CD4-positive, alpha-beta memory T cell (primary cell): ENCODE results near the gene TMEM203. TPM values are rescaled to one million over a fixed set of nuclear protein-coding genes. Genes with fewer than 3 reads are reported as not detected.

Source experiments
- CTCF ChIA-PET: fragments of 350-600 bp; sonication (Branson Sonifier 250); formaldehyde crosslinking; loops from one replicate; lab custom pipeline; 2021; ENCODE audit warnings: inconsistent platforms; ENCODE audit not compliant: partially characterized antibody; lab: Charles Lee
- POLR2A ChIA-PET: fragments of 350-600 bp; sonication (Branson Sonifier 250); formaldehyde crosslinking; loops from one replicate; lab custom pipeline; 2021; ENCODE audit not compliant: partially characterized antibody; lab: Charles Lee
- DNase-seq, 5 donors: peaks; one replicate each; pipeline versions ENCODE4 v3.0.0 to v3.0.0-alpha.2; 2020 to 2022; ENCODE audit warnings: mixed read lengths in 1 of 5
- H3K27ac ChIP-seq: one replicate; pipeline ENCODE4 v1.7.0; 2013; ENCODE audit warnings: low read depth, low read length
- H3K27me3 ChIP-seq: 2 replicates; pipeline ENCODE4 v1.7.0; 2013; ENCODE audit warnings: mild to moderate bottlenecking, low read length, moderate library complexity; ENCODE audit not compliant: insufficient read depth
- H3K36me3 ChIP-seq: 2 replicates; pipeline ENCODE4 v1.7.0; 2013; ENCODE audit warnings: mild to moderate bottlenecking, low read length, moderate library complexity; ENCODE audit not compliant: insufficient read depth
- H3K4me1 ChIP-seq: 2 replicates; pipeline ENCODE4 v1.7.0; 2013; ENCODE audit warnings: mild to moderate bottlenecking, low read length, moderate library complexity; ENCODE audit not compliant: insufficient read depth
- H3K4me3 ChIP-seq, 2 donors: one replicate each; pipeline ENCODE4 v1.7.0; 2013; ENCODE audit warnings: low read length in 2 of 2, mild to moderate bottlenecking in 1 of 2
- H3K9me3 ChIP-seq, 2 donors: one replicate each; pipeline ENCODE4 v1.7.0; 2013; ENCODE audit warnings: low read length in 2 of 2, control low read depth in 1 of 2; ENCODE audit not compliant: control insufficient read depth in 1 of 2
- H3K27ac Mint-ChIP-seq, 7 donors: one replicate each; pipeline ENCODE4 v1.8.0; 2020 to 2021; ENCODE audit warnings: mixed read lengths in 7 of 7, mild to moderate bottlenecking in 6 of 7, inconsistent platforms in 3 of 7, moderate library complexity in 3 of 7
- H3K27me3 Mint-ChIP-seq, 2 donors: one replicate each; pipeline ENCODE4 v1.8.0; 2020 to 2021; ENCODE audit warnings: mixed read lengths in 2 of 2
- H3K36me3 Mint-ChIP-seq, 2 donors: one replicate each; pipeline ENCODE4 v1.8.0; 2020 to 2021; ENCODE audit warnings: mixed read lengths in 2 of 2, inconsistent platforms in 1 of 2, mild to moderate bottlenecking in 1 of 2
- H3K4me1 Mint-ChIP-seq, 4 donors: one replicate each; pipeline ENCODE4 v1.8.0; 2020 to 2021; ENCODE audit warnings: mixed read lengths in 4 of 4, mild to moderate bottlenecking in 1 of 4
- H3K4me3 Mint-ChIP-seq, 8 donors: one replicate each; pipeline ENCODE4 v1.8.0; 2020 to 2021; ENCODE audit warnings: mixed read lengths in 8 of 8, mild to moderate bottlenecking in 7 of 8, moderate library complexity in 6 of 8, inconsistent platforms in 3 of 8
- H3K9me3 Mint-ChIP-seq, 8 donors: one replicate each; pipeline ENCODE4 v1.8.0; 2020 to 2021; ENCODE audit warnings: mixed read lengths in 8 of 8, mild to moderate bottlenecking in 5 of 8, inconsistent platforms in 3 of 8, moderate library complexity in 1 of 8
- intact Hi-C: fragments of 100-400 bp; cut with micrococcal nuclease; formaldehyde crosslinking; loops from one replicate; pipeline ENCODE4 v1.15.1; 2023
- polyA plus RNA-seq, 2 donors: library from polyadenylated mRNA; unstranded; fragments of 300-500 nt; fragmentation: Illumina TruSeq; gene quantifications; one replicate each; pipeline ENCODE4 v1.2.3, GENCODE V29; 2021
- total RNA-seq, 2 experiments: library from RNA; stranded (reverse); gene quantifications; one replicate each; pipeline ENCODE4 v1.2.3, GENCODE V29; 2021

TMEM203 gene
- total and polyA plus RNA-seq, 4 experiments from 2014 or later, result 39.5 to 170 (median 86.0) TPM

GRCh38 chr9:137199411-137200121, 5.9 kb downstream of the TMEM203 start:
- Mint-ChIP-seq H3K27ac (peak overlapping the region in 1 of 7 donors; percentile 37), H3K9me3 (no peaks in the 10 kb centered on the region), H3K36me3 (peaks cover 0 to 3% of the 10 kb centered on the region in 2 donors), H3K4me1 (peaks cover 9 to 27% (median 20%) of the 10 kb centered on the region in 4 donors), H3K27me3 (no peaks in the 10 kb centered on the region), H3K4me3 (peak overlapping the region in 7 of 8 donors; percentile 62 to 81 (median 77))
- intact Hi-C loops, result loop anchor here (1.0 to 2.0 kb wide), 4 partner anchors 11 to 71 kb away; partner anchors contain the start of genes ANAPC2, SSNA1 and TUBB4B
- Histone ChIP-seq H3K36me3 (no peaks in the 10 kb centered on the region), H3K4me1 (peaks cover 36% of the 10 kb centered on the region), H3K27ac (no peak overlapping the region), H3K27me3 (no peaks in the 10 kb centered on the region), H3K4me3 (no peak overlapping the region), H3K9me3 (no peaks in the 10 kb centered on the region)
- POLR2A ChIA-PET, result interaction anchor here (1.4 to 11.9 kb wide), 2 partner anchors 10 to 70 kb away, joined by 6 to 169 read pairs; partner anchors contain the start of genes ANAPC2 and SSNA1
- CTCF ChIA-PET, result interaction anchor here (3.0 kb wide), 1 partner anchor 10 kb away, joined by 7 read pairs; the partner anchor contains the start of genes ANAPC2 and SSNA1
- no peak for DNase-seq

GRCh38 chr9:137198902-137199283, 6.6 kb downstream of the TMEM203 start:
- no peaks in the 10 kb centered on the region for H3K36me3 ChIP-seq
- no peaks in the 10 kb centered on the region for H3K9me3 ChIP-seq
- H3K4me1 ChIP-seq, result peaks cover 29% of the 10 kb centered on the region
- intact Hi-C loops, result no loop called here
- peaks cover 0 to 3% of the 10 kb centered on the region in 2 donors for H3K36me3 Mint-ChIP-seq
- H3K27me3 ChIP-seq, result no peaks in the 10 kb centered on the region
- H3K9me3 Mint-ChIP-seq, result no peaks in the 10 kb centered on the region
- no peaks in the 10 kb centered on the region for H3K27me3 Mint-ChIP-seq
- H3K4me1 Mint-ChIP-seq, result peaks cover 5 to 21% (median 16%) of the 10 kb centered on the region in 4 donors
- POLR2A ChIA-PET, result interaction anchor here (1.0 to 11.9 kb wide), 3 partner anchors 10 to 69 kb away, joined by 4 to 169 read pairs (median 6); partner anchors contain the start of genes ANAPC2, SSNA1 and TUBB4B
- H3K4me3 ChIP-seq, result no peak overlapping the region
- no peak for DNase-seq
- peak overlapping the region in 5 of 8 donors; percentile 5 to 66 (median 11) for H3K4me3 Mint-ChIP-seq
- CTCF ChIA-PET, result interaction anchor here (3.0 kb wide), 1 partner anchor 10 kb away, joined by 7 read pairs; the partner anchor contains the start of genes ANAPC2 and SSNA1
- H3K27ac Mint-ChIP-seq, result peak overlapping the region in 1 of 7 donors; percentile 63
- H3K27ac ChIP-seq, result no peak overlapping the region

GRCh38 chr9:137198051-137198901, 7.2 kb downstream of the TMEM203 start:
- Mint-ChIP-seq H3K27ac (peak overlapping the region in 1 of 7 donors; percentile 63), H3K36me3 (peaks cover 0 to 3% of the 10 kb centered on the region in 2 donors), H3K4me1 (peaks cover 5 to 19% (median 14%) of the 10 kb centered on the region in 4 donors), H3K9me3 (no peaks in the 10 kb centered on the region), H3K4me3 (peak overlapping the region in 7 of 8 donors; percentile 2 to 66 (median 11)), H3K27me3 (no peaks in the 10 kb centered on the region)
- no peak overlapping the region for H3K4me3 ChIP-seq
- no peak for DNase-seq
- H3K4me1 ChIP-seq, result peaks cover 23% of the 10 kb centered on the region
- ChIA-PET POLR2A (interaction anchor here (1.0 to 11.9 kb wide), 4 partner anchors 7 to 68 kb away, joined by 3 to 169 read pairs (median 5); partner anchors contain the start of genes ANAPC2, NDOR1, SSNA1 and TMEM203), CTCF (interaction anchor here (3.0 kb wide), 1 partner anchor 9 kb away, joined by 7 read pairs; the partner anchor contains the start of genes ANAPC2 and SSNA1)
- no peaks in the 10 kb centered on the region for H3K9me3 ChIP-seq
- intact Hi-C loops, result no loop called here
- H3K36me3 ChIP-seq, result no peaks in the 10 kb centered on the region
- no peaks in the 10 kb centered on the region for H3K27me3 ChIP-seq
- H3K27ac ChIP-seq, result no peak overlapping the region

GRCh38 chr9:137195525-137196220, 9.8 kb downstream of the TMEM203 start:
- intact Hi-C loops, result no loop called here
- Histone ChIP-seq H3K9me3 (no peaks in the 10 kb centered on the region), H3K4me3 (no peak overlapping the region), H3K4me1 (peaks cover 8% of the 10 kb centered on the region), H3K36me3 (no peaks in the 10 kb centered on the region), H3K27me3 (no peaks in the 10 kb centered on the region), H3K27ac (no peak overlapping the region)
- POLR2A ChIA-PET, result interaction anchor here (1.1 kb wide), 1 partner anchor 20 kb away, joined by 3 read pairs; no protein-coding TSS in a partner anchor
- CTCF ChIA-PET, result no interaction called here
- no peak overlapping the region for H3K4me3 Mint-ChIP-seq
- no peak for DNase-seq
- H3K27me3 Mint-ChIP-seq, result no peaks in the 10 kb centered on the region
- H3K9me3 Mint-ChIP-seq, result no peaks in the 10 kb centered on the region
- H3K36me3 Mint-ChIP-seq, result peaks cover 0 to 3% of the 10 kb centered on the region in 2 donors
- peaks cover 0 to 9% (median 2%) of the 10 kb centered on the region in 4 donors for H3K4me1 Mint-ChIP-seq
- H3K27ac Mint-ChIP-seq, result no peak overlapping the region

- H3K4me3 ChIP-seq, result no peak overlapping the region
- ChIA-PET POLR2A (interaction anchor here (1.1 kb wide), 1 partner anchor 20 kb away, joined by 3 read pairs; no protein-coding TSS in a partner anchor), CTCF (no interaction called here)
- DNase-seq, result no peak
- peaks cover 4% of the 10 kb centered on the region for H3K36me3 ChIP-seq
- H3K36me3 Mint-ChIP-seq, result peaks cover 0 to 4% of the 10 kb centered on the region in 2 donors
- no peaks in the 10 kb centered on the region for H3K27me3 Mint-ChIP-seq
- intact Hi-C loops, result no loop called here
- peak overlapping the region in 1 of 8 donors; percentile 51 for H3K4me3 Mint-ChIP-seq
- peaks cover 14% of the 10 kb centered on the region for H3K4me1 ChIP-seq
- no peak overlapping the region for H3K27ac ChIP-seq
- no peaks in the 10 kb centered on the region for H3K27me3 ChIP-seq
- peaks cover 0 to 16% (median 2%) of the 10 kb centered on the region in 4 donors for H3K4me1 Mint-ChIP-seq
- H3K9me3 ChIP-seq, result no peaks in the 10 kb centered on the region
- no peaks in the 10 kb centered on the region for H3K9me3 Mint-ChIP-seq
- H3K27ac Mint-ChIP-seq, result peak overlapping the region in 1 of 7 donors; percentile 41
Measured at GRCh38 chr9:137194909-137195308, 10.5 kb downstream of the TMEM203 start.

GRCh38 chr9:137194388-137194787, 11.1 kb downstream of the TMEM203 start:
- Mint-ChIP-seq H3K4me3 (no peak overlapping the region), H3K36me3 (peaks cover 0 to 6% of the 10 kb centered on the region in 2 donors), H3K27ac (no peak overlapping the region), H3K9me3 (no peaks in the 10 kb centered on the region), H3K4me1 (peaks cover 2 to 22% (median 7%) of the 10 kb centered on the region in 4 donors), H3K27me3 (no peaks in the 10 kb centered on the region)
- no peak overlapping the region for H3K27ac ChIP-seq
- no peaks in the 10 kb centered on the region for H3K27me3 ChIP-seq
- intact Hi-C loops, result no loop called here
- no peak overlapping the region for H3K4me3 ChIP-seq
- no peak for DNase-seq
- H3K9me3 ChIP-seq, result no peaks in the 10 kb centered on the region
- H3K4me1 ChIP-seq, result peaks cover 17% of the 10 kb centered on the region
- peaks cover 6% of the 10 kb centered on the region for H3K36me3 ChIP-seq
- CTCF ChIA-PET, result no interaction called here
- POLR2A ChIA-PET, result no interaction called here
